K562 (cell line): Measurements from ENCODE around the gene TKTL1. TPM values are rescaled to one million over a fixed set of nuclear protein-coding genes. Genes with fewer than 3 reads are reported as not detected.

Source experiments
- ATAC-seq: fragments of 200-7000 bp; cut with Tn5 transposase; 3 replicates; pipeline ENCODE4 v1.9.1; 2020; ENCODE audit warnings: moderate library complexity
- BruUV-seq: library from RNA; stranded (reverse); fragments of 400-500 nt; replicated peaks from 2 replicates; lab custom pipeline; 2021; lab: Mats Ljungman, UMichigan
- CTCF ChIA-PET: fragments of 300-600 bp; formaldehyde crosslinking; extraction: SDS; loops from one replicate; lab custom pipeline; 2021; ENCODE audit warnings: low intra/inter-chr PET ratio; lab: Yijun Ruan, JAX
- POLR2A ChIA-PET: fragments of 300-600, 350-650 bp; sonication (Branson Sonifier 250); formaldehyde crosslinking; extraction: SDS; loops from one replicate; lab custom pipeline; 2021; ENCODE audit warnings: antibody characterized with exemption, inconsistent platforms; lab: Yijun Ruan, JAX
- DNase-seq, 4 experiments: peaks; one replicate each; pipeline versions ENCODE4 v3.0.0 to v3.0.0-alpha.2; 2011 to 2018; ENCODE audit warnings: low spot score in 3 of 4, mixed read lengths in 3 of 4; ENCODE audit errors: extremely low read depth in 1 of 4
- FAIRE-seq: peaks from 2 replicates; lab custom pipeline; 2011; peaks lifted over from hg19 to GRCh38; lab: Jason Lieb, UNC
- H2AFZ ChIP-seq: 2 replicates; pipeline ENCODE4 v1.6.0; 2011; ENCODE audit warnings: low read depth, low read length, control low read depth, inconsistent platforms
- H3K27ac ChIP-seq: fragments of 200-600 bp; 3 replicates; pipeline ENCODE4 v1.8.0; 2011; ENCODE audit warnings: low read depth, mild to moderate bottlenecking, control low read depth, inconsistent platforms, low read length, moderate library complexity, mixed read lengths; ENCODE audit errors: extremely low read depth
- H3K27me3 ChIP-seq, 2 experiments: fragments of 300-600 bp in 1 of 2; 2 replicates in 1 of 2; 3 replicates in 1 of 2; pipeline versions ENCODE4 v1.6.0 to v1.8.0; 2011; ENCODE audit warnings: inconsistent platforms in 2 of 2, low read length in 2 of 2, mild to moderate bottlenecking in 1 of 2, mixed read lengths in 1 of 2, moderate library complexity in 1 of 2; ENCODE audit not compliant: control insufficient read depth in 2 of 2, insufficient read depth in 2 of 2
- H3K36me3 ChIP-seq: fragments of 300-600 bp; 3 replicates; pipeline ENCODE4 v1.8.0; 2011; ENCODE audit warnings: mild to moderate bottlenecking, low read length, inconsistent platforms; ENCODE audit not compliant: control insufficient read depth, insufficient read depth
- H3K4me1 ChIP-seq, 2 experiments: fragments of 200-600 bp in 1 of 2; replicated peaks in 1 of 2; 2 replicates in 1 of 2; 3 replicates in 1 of 2; pipeline versions ENCODE4 v1.5.1 to v1.8.0; 2011; ENCODE audit warnings: inconsistent platforms in 2 of 2, low read length in 2 of 2, mild to moderate bottlenecking in 1 of 2, mixed read lengths in 1 of 2, moderate library complexity in 1 of 2; ENCODE audit not compliant: control insufficient read depth in 2 of 2, insufficient read depth in 2 of 2
- H3K4me2 ChIP-seq: 2 replicates; pipeline ENCODE4 v1.6.1; 2011; ENCODE audit warnings: low read length, control low read depth, inconsistent platforms, mixed read lengths; ENCODE audit not compliant: insufficient read depth
- H3K4me3 ChIP-seq: fragments of 200-600 bp; sonication (generic), shearing (Covaris generic); 2 replicates; pipeline ENCODE4 v1.5.1; 2016; ENCODE audit warnings: control low read depth, inconsistent platforms
- H3K79me2 ChIP-seq: fragments of 200-600 bp; 3 replicates; pipeline ENCODE4 v1.8.0; 2011; ENCODE audit warnings: low read length, inconsistent platforms; ENCODE audit not compliant: control insufficient read depth, insufficient read depth
- H3K9ac ChIP-seq, 2 experiments: 2 replicates each; pipeline versions ENCODE4 v1.6.0 to v1.6.1; 2011; ENCODE audit warnings: low read depth in 2 of 2, low read length in 2 of 2, control low read depth in 1 of 2, inconsistent platforms in 1 of 2, mild to moderate bottlenecking in 1 of 2, mixed read lengths in 1 of 2; ENCODE audit not compliant: insufficient read depth in 1 of 2
- H3K9me1 ChIP-seq: one replicate; pipeline ENCODE4 v1.6.0; 2011; ENCODE audit warnings: inconsistent platforms, mild to moderate bottlenecking, low read length, moderate library complexity; ENCODE audit not compliant: control insufficient read depth, insufficient read depth
- H3K9me3 ChIP-seq: replicated peaks from 2 replicates; pipeline ENCODE4 v1.5.1; 2011; ENCODE audit warnings: low read depth, low read length, inconsistent platforms; ENCODE audit not compliant: control insufficient read depth, insufficient read depth
- H4K20me1 ChIP-seq: replicated peaks from 2 replicates; pipeline ENCODE4 v1.6.1; 2011; ENCODE audit warnings: low read length, inconsistent platforms, mixed read lengths; ENCODE audit not compliant: control insufficient read depth, insufficient read depth
- BRF1 ChIP-seq: IDR thresholded peaks from 3 replicates; pipeline ENCODE4 v1.6.1; 2011; ENCODE audit warnings: borderline replicate concordance, mild to moderate bottlenecking; ENCODE audit not compliant: insufficient read length; ENCODE audit errors: extremely low read depth
- CLOCK ChIP-seq: fragments of 250-450 bp; sonication (Bioruptor Pico); IDR thresholded peaks from 2 replicates; pipeline ENCODE4 v1.4.0; 2020; ENCODE audit warnings: mild to moderate bottlenecking, moderate library complexity, borderline replicate concordance
- E2F5 ChIP-seq: sonication (generic); formaldehyde crosslinking; IDR thresholded peaks from 2 replicates; pipeline ENCODE4 v1.8.0; 2022; ENCODE audit warnings: mild to moderate bottlenecking, missing genetic modification reagents
- FOXK1 ChIP-seq: sonication (generic); formaldehyde crosslinking; IDR thresholded peaks from 2 replicates; pipeline ENCODE4 v1.8.0; 2022; ENCODE audit warnings: missing genetic modification reagents, mild to moderate bottlenecking, borderline replicate concordance
- GABPB2 ChIP-seq: fragments of 250-450 bp; sonication (Bioruptor Pico); conservative IDR thresholded peaks from 2 replicates; pipeline ENCODE4 v1.5.1; 2021; ENCODE audit warnings: mild to moderate bottlenecking
- MTA2 ChIP-seq: fragments of 450-650 bp; IDR thresholded peaks from 2 replicates; pipeline ENCODE4 v1.6.1; 2016; ENCODE audit warnings: low read depth
- NBN ChIP-seq: fragments of 450-650 bp; IDR thresholded peaks from 2 replicates; pipeline ENCODE4 v1.6.1; 2016; ENCODE audit warnings: low read depth, mild to moderate bottlenecking
- PHF8 ChIP-seq: fragments of 200-600 bp; sonication (generic); IDR thresholded peaks from 2 replicates; pipeline ENCODE4 v1.6.1; 2012; ENCODE audit warnings: mixed run types, mild to moderate bottlenecking, inconsistent platforms, low read length, moderate library complexity, borderline replicate concordance
- POLR2G ChIP-seq: fragments of 200-400 bp; formaldehyde crosslinking; IDR thresholded peaks from 2 replicates; pipeline ENCODE4 v1.6.1; 2017; ENCODE audit warnings: low read depth, mild to moderate bottlenecking, antibody characterized with exemption, low read length, moderate library complexity
- RBFOX2 ChIP-seq: fragments of 200-400 bp; formaldehyde crosslinking; IDR thresholded peaks from 2 replicates; pipeline ENCODE4 v1.6.1; 2017; ENCODE audit warnings: low read depth, mild to moderate bottlenecking, low read length, moderate library complexity
- RBM17 ChIP-seq: fragments of 200-400 bp; formaldehyde crosslinking; IDR thresholded peaks from 2 replicates; pipeline ENCODE4 v1.6.1; 2017; ENCODE audit warnings: low read depth, mild to moderate bottlenecking, low read length, borderline replicate concordance
- RHOXF2B ChIP-seq: fragments of 250-450 bp; sonication (Bioruptor Pico); conservative IDR thresholded peaks from 2 replicates; pipeline ENCODE4 v1.5.1; 2021
- SREBF2 ChIP-seq: sonication (generic); formaldehyde crosslinking; IDR thresholded peaks from 2 replicates; pipeline ENCODE4 v1.4.0; 2020; ENCODE audit warnings: mild to moderate bottlenecking, missing genetic modification reagents
- ZBTB17 ChIP-seq: fragments of 450-650 bp; formaldehyde crosslinking; IDR thresholded peaks from 2 replicates; pipeline ENCODE4 v1.4.0; 2020; ENCODE audit warnings: mild to moderate bottlenecking
- ZNF408 ChIP-seq: fragments of 250-450 bp; sonication (Bioruptor Pico); IDR thresholded peaks from 2 replicates; pipeline ENCODE4 v1.4.0; 2020; ENCODE audit warnings: low read depth, mild to moderate bottlenecking, moderate library complexity
- WGBS: fragments of 100-300 bp; shearing (Covaris generic); methylation state at CpG from one replicate; pipeline ENCODE4 v1.1.6; 2016; ENCODE audit warnings: low coverage, mixed read lengths; ENCODE audit not compliant: insufficient coverage; ENCODE audit errors: missing lambda C conversion rate; 5-methylcytosine and 5-hydroxymethylcytosine counted together
- in situ Hi-C: fragments of 300-500 bp; cut with MboI; formaldehyde crosslinking; loops from 4 replicates; pipeline ENCODE4 v1.15.0; 2018; ENCODE audit warnings: inconsistent platforms, mixed read lengths
- intact Hi-C: fragments of 100-400 bp; cut with micrococcal nuclease; formaldehyde crosslinking; loops from 2 replicates; pipeline ENCODE4 v1.14.2; 2022
- polyA plus RNA-seq, 8 experiments: library from polyadenylated mRNA; depleted of rRNA in 4 of 8; stranded (reverse) in 5 of 8; unstranded in 3 of 8; fragments of >200 nt; fragmentation: Nextera tagmentation in 2 of 8; fragmentation: Illumina TruSeq in 1 of 8; extraction: Ambion mirVana in 2 of 8; extraction: Trizol in 1 of 8; gene quantifications; 2 replicates each; pipeline versions ENCODE4 v1.2.1 to v1.2.3, GENCODE V29; 2011 to 2014; ENCODE audit warnings: inconsistent platforms in 1 of 8, missing spikeins in 1 of 8
- total RNA-seq, 7 experiments: library from RNA; depleted of rRNA in 6 of 7; stranded (reverse); fragments of >200 nt in 6 of 7; fragmentation: Illumina TruSeq in 2 of 7; extraction: Trizol in 2 of 7; gene quantifications; 2 replicates each; pipeline versions ENCODE4 v1.2.1 to v1.2.3, GENCODE V29; 2011 to 2021; ENCODE audit warnings: low replicate concordance in 1 of 7

The TKTL1 gene
- total and polyA plus RNA-seq, 9 of the 15 experiments (the other 6 are each of a cell fraction or from before 2014, with no cell fraction given), result 0.18 to 0.71 (median 0.38) TPM

GRCh38 chrX:154351183-154352011, 55.8 kb downstream of the TKTL1 start:
- Histone ChIP-seq H3K4me2 (no peak overlapping the region), H3K36me3 (peaks cover 83% of the 10 kb centered on the region; the same call in 2 of the 3 replicates), H3K27ac (no peak overlapping the region), H3K9me3 (no peaks in the 10 kb centered on the region), H3K9me1 (no peaks in the 10 kb centered on the region), H3K4me3 (no peak overlapping the region), H3K4me1 (peaks cover 3 to 50% of the 10 kb centered on the region in 2 experiments; a peak in 3 of 5 replicates), H2AFZ (no peak overlapping the region), H3K79me2 (no peaks in the 10 kb centered on the region), H4K20me1 (peaks cover 13% of the 10 kb centered on the region), H3K27me3 (no peaks in the 10 kb centered on the region), H3K9ac (no peak overlapping the region; a peak in 1 of 4 replicates)
- POLR2A ChIA-PET, result no interaction called here
- no peak for DNase-seq
- no TSS peak for BruUV-seq
- 92% methylated on average over 9 of the region's 30 CpGs for WGBS
- no peak for ATAC-seq
- no peak for FAIRE-seq
- intact Hi-C loops, result no loop called here
- CTCF ChIA-PET, result no interaction called here
- in situ Hi-C loops, result no loop called here
- TF ChIP-seq E2F5 (CRISPR knock-in tag) (no peak), FOXK1 (no peak), RHOXF2B (CRISPR knock-in tag) (no peak), RBM17 (no peak), ZBTB17 (CRISPR knock-in tag) (no peak), PHF8 (no peak), SREBF2 (CRISPR knock-in tag) (no peak), MTA2 (no peak), BRF1 (no peak), CLOCK (CRISPR knock-in tag) (no peak), ZNF408 (no peak), RBFOX2 (peak; percentile 52; the same call in 1 of the 2 replicates), GABPB2 (CRISPR knock-in tag) (no peak), NBN (no peak), POLR2G (peak; percentile 60)
